GM19438 (cell line): ENCODE measurements around the gene FBXL17.

ENCODE experiments used
- ATAC-seq: cut with Tn5 transposase; IDR thresholded peaks from one replicate; pipeline ENCODE4 v1.9.1; 2021; ENCODE audit warnings: low read depth; ENCODE audit not compliant: unreplicated experiment

Gene FBXL17

GRCh38 chr5:107875833-107876232 lies 506.1 kb downstream of the FBXL17 start:
- no peak for ATAC-seq

GRCh38 chr5:107874795-107875194 lies 507.1 kb downstream of the FBXL17 start:
- ATAC-seq, result no peak

GRCh38 chr5:107873877-107874276 lies 508.0 kb downstream of the FBXL17 start:
- ATAC-seq, result no peak

GRCh38 chr5:107871023-107871422 lies 510.9 kb downstream of the FBXL17 start:
- ATAC-seq, result no peak

- ATAC-seq, result no peak
These were observed 512.3 kb downstream of the FBXL17 start for GRCh38 chr5:107869438-107870115.

- ATAC-seq, result no peak
These were observed 513.1 kb downstream of the FBXL17 start for GRCh38 chr5:107868650-107869409.

GRCh38 chr5:107867266-107867665 lies 514.6 kb downstream of the FBXL17 start:
- ATAC-seq, result no peak

GRCh38 chr5:107864793-107865192 lies 517.1 kb downstream of the FBXL17 start:
- no peak for ATAC-seq

GRCh38 chr5:107863125-107863524 lies 518.8 kb downstream of the FBXL17 start:
- ATAC-seq, result no peak

GRCh38 chr5:107861565-107861964 lies 520.3 kb downstream of the FBXL17 start:
- no peak for ATAC-seq

GRCh38 chr5:107860044-107860443 lies 521.9 kb downstream of the FBXL17 start:
- ATAC-seq, result no peak

- ATAC-seq, result no peak
These were observed 523.1 kb downstream of the FBXL17 start for GRCh38 chr5:107858788-107859187.

GRCh38 chr5:107858324-107858723 lies 523.6 kb downstream of the FBXL17 start:
- no peak for ATAC-seq

- ATAC-seq, result no peak
These were observed 524.1 kb downstream of the FBXL17 start for GRCh38 chr5:107857785-107858184.

- no peak for ATAC-seq
These were observed 526.7 kb downstream of the FBXL17 start for GRCh38 chr5:107855171-107855570.

- no peak for ATAC-seq
These were observed 528.2 kb downstream of the FBXL17 start for GRCh38 chr5:107853696-107854095.

GRCh38 chr5:107853031-107853430 lies 528.9 kb downstream of the FBXL17 start:
- ATAC-seq, result no peak

- no peak for ATAC-seq
These were observed 532.8 kb downstream of the FBXL17 start for GRCh38 chr5:107849118-107849517.

GRCh38 chr5:107840592-107840991 lies 541.3 kb downstream of the FBXL17 start:
- no peak for ATAC-seq

- no peak for ATAC-seq
These were observed 541.7 kb downstream of the FBXL17 start for GRCh38 chr5:107840161-107840560.

GRCh38 chr5:107835096-107835495 lies 546.8 kb downstream of the FBXL17 start:
- no peak for ATAC-seq

GRCh38 chr5:107832746-107833145 lies 549.2 kb downstream of the FBXL17 start:
- ATAC-seq, result no peak
